T-cell (primary cell): ENCODE measurements around the gene VPS8. TPM values are rescaled to one million over a fixed set of nuclear protein-coding genes. Genes with fewer than 3 reads are reported as not detected.

Experiments used
- ATAC-seq, 4 experiments: fragments of 200-7000 bp in 3 of 4; fragments of 150-1000 bp in 1 of 4; cut with Tn5 transposase; replicated peaks in 1 of 4; 1 replicate in 3 of 4; 2 replicates in 1 of 4; pipeline ENCODE4 v1.10.0; 2021; ENCODE audit warnings: moderate library complexity in 3 of 4, mild to moderate bottlenecking in 2 of 4, moderate number of reproducible peaks in 1 of 4
- CTCF ChIA-PET, 2 donors: fragments of 300-600 bp; sonication (Branson Sonifier 250); formaldehyde crosslinking; loops; one replicate each; lab custom pipeline; 2022; ENCODE audit warnings: antibody characterized with exemption in 2 of 2; lab: Charles Lee
- POLR2A ChIA-PET, 2 donors: fragments of 300-600 bp; sonication (Branson Sonifier 250); formaldehyde crosslinking; loops; one replicate each; lab custom pipeline; 2022; ENCODE audit warnings: antibody characterized with exemption in 2 of 2; lab: Charles Lee
- DNase-seq, 35 experiments: peaks; one replicate each; pipeline versions ENCODE4 v3.0.0 to v3.0.0-alpha.2; 2013 to 2023
- H3K27ac ChIP-seq: one replicate; pipeline ENCODE4 v1.5.1; 2013; ENCODE audit warnings: low read length
- H3K27me3 ChIP-seq, 2 experiments: replicated peaks in 1 of 2; 1 replicate in 1 of 2; 2 replicates in 1 of 2; pipeline versions ENCODE4 v1.6.1 to v1.7.0; 2013; ENCODE audit warnings: low read length in 1 of 2, mixed read lengths in 1 of 2; ENCODE audit not compliant: control insufficient read depth in 2 of 2, insufficient read depth in 2 of 2; ENCODE audit errors: extremely low read depth in 1 of 2
- H3K36me3 ChIP-seq, 2 donors: 1 replicate in 1 of 2; 2 replicates in 1 of 2; pipeline versions ENCODE4 v1.6.1 to v1.7.0; 2013; ENCODE audit warnings: low read length in 1 of 2; ENCODE audit not compliant: control insufficient read depth in 2 of 2, insufficient read depth in 1 of 2; ENCODE audit errors: extremely low read depth in 1 of 2
- H3K4me1 ChIP-seq, 2 experiments: 1 replicate in 1 of 2; 2 replicates in 1 of 2; pipeline versions ENCODE4 v1.6.1 to v1.7.0; 2013; ENCODE audit warnings: low read length in 2 of 2, mixed read lengths in 1 of 2; ENCODE audit not compliant: insufficient read depth in 2 of 2, control insufficient read depth in 1 of 2; ENCODE audit errors: extremely low read depth in 1 of 2
- H3K4me3 ChIP-seq, 2 donors: 1 replicate in 1 of 2; 2 replicates in 1 of 2; pipeline versions ENCODE4 v1.5.1 to v1.7.0; 2013; ENCODE audit warnings: mild to moderate bottlenecking in 2 of 2, low read length in 1 of 2, moderate library complexity in 1 of 2; ENCODE audit not compliant: control insufficient read depth in 1 of 2; ENCODE audit errors: extremely low read depth in 1 of 2
- H3K9me3 ChIP-seq: 2 replicates; pipeline ENCODE4 v1.7.0; 2013
- H3K27ac Mint-ChIP-seq, 2 donors: one replicate each; pipeline ENCODE4 v1.8.0; 2020 to 2021; ENCODE audit warnings: mild to moderate bottlenecking in 2 of 2, mixed read lengths in 2 of 2
- H3K27me3 Mint-ChIP-seq, 2 donors: one replicate each; pipeline ENCODE4 v1.8.0; 2021 to 2022; ENCODE audit warnings: mixed read lengths in 2 of 2
- H3K36me3 Mint-ChIP-seq: one replicate; pipeline ENCODE4 v1.8.0; 2021; ENCODE audit warnings: mixed read lengths
- H3K4me1 Mint-ChIP-seq, 3 donors: one replicate each; pipeline ENCODE4 v1.8.0; 2020 to 2022; ENCODE audit warnings: mixed read lengths in 3 of 3, mild to moderate bottlenecking in 1 of 3
- H3K4me3 Mint-ChIP-seq, 3 donors: one replicate each; pipeline ENCODE4 v1.8.0; 2020 to 2022; ENCODE audit warnings: mild to moderate bottlenecking in 3 of 3, mixed read lengths in 3 of 3, moderate library complexity in 3 of 3
- H3K9me3 Mint-ChIP-seq, 3 donors: one replicate each; pipeline ENCODE4 v1.8.0; 2020 to 2022; ENCODE audit warnings: mixed read lengths in 3 of 3
- WGBS: methylation state at CpG from one replicate; pipeline ENCODE4 v1.1.5; 2013; ENCODE audit warnings: missing lambda C conversion rate; ENCODE audit not compliant: insufficient coverage; 5-methylcytosine and 5-hydroxymethylcytosine counted together
- total RNA-seq, 35 experiments: library from RNA in 6 of 35; stranded (reverse) in 6 of 35; fragments of 120-200 nt in 1 of 35; gene quantifications; one replicate each; pipeline versions ENCODE4 v1.2.1 to v1.2.4 and lab custom pipeline; 2013 to 2026

Gene VPS8
- total RNA-seq, 5 donors from 2014 or later (not counting 1 experiment from before 2014, with no cell fraction given) = 59.2 to 95.6 (median 71.0) TPM

GRCh38 chr3:184874709-184875644, 63.0 kb downstream of the VPS8 start:
- H3K4me3 ChIP-seq = no peak overlapping the region
- peaks cover 51% of the 10 kb centered on the region for H3K36me3 Mint-ChIP-seq
- DNase-seq = peak in 2 of 35 experiments; percentile 1 to 22
- no peaks in the 10 kb centered on the region for H3K27me3 Mint-ChIP-seq
- H3K27ac Mint-ChIP-seq = no peak overlapping the region
- no peaks in the 10 kb centered on the region for H3K9me3 ChIP-seq
- no peaks in the 10 kb centered on the region for H3K4me1 ChIP-seq
- peaks cover 0 to 37% of the 10 kb centered on the region in 2 donors for H3K36me3 ChIP-seq
- CTCF ChIA-PET = interaction anchor here (0.6 to 1.1 kb wide), 5 partner anchors 53 to 435 kb away, joined by 3 to 6 read pairs (median 5); no protein-coding TSS in a partner anchor
- H3K4me3 Mint-ChIP-seq = no peak overlapping the region
- H3K27me3 ChIP-seq = no peaks in the 10 kb centered on the region
- H3K4me1 Mint-ChIP-seq = peaks cover 0 to 4% (median 2%) of the 10 kb centered on the region in 3 donors
- no peak for ATAC-seq
- POLR2A ChIA-PET = no interaction called here
- no peak overlapping the region for H3K27ac ChIP-seq
- 100% methylated on average over 2 of the region's 5 CpGs for WGBS
- H3K9me3 Mint-ChIP-seq = no peaks in the 10 kb centered on the region

- H3K4me3 Mint-ChIP-seq = no peak overlapping the region
- H3K4me1 ChIP-seq = no peaks in the 10 kb centered on the region
- H3K27ac ChIP-seq = no peak overlapping the region
- H3K27me3 ChIP-seq = no peaks in the 10 kb centered on the region
- no peaks in the 10 kb centered on the region for H3K4me1 Mint-ChIP-seq
- ATAC-seq (no peak), DNase-seq (no peak)
- H3K9me3 ChIP-seq = no peaks in the 10 kb centered on the region
- peaks cover 4 to 45% of the 10 kb centered on the region in 2 donors for H3K36me3 ChIP-seq
- H3K9me3 Mint-ChIP-seq = no peaks in the 10 kb centered on the region
- no peak overlapping the region for H3K27ac Mint-ChIP-seq
- POLR2A ChIA-PET = no interaction called here
- no peak overlapping the region for H3K4me3 ChIP-seq
- no peaks in the 10 kb centered on the region for H3K27me3 Mint-ChIP-seq
- peaks cover 64% of the 10 kb centered on the region for H3K36me3 Mint-ChIP-seq
- no CpG with 5 or more reads among the region's 2 CpGs for WGBS
- CTCF ChIA-PET = no interaction called here
These were observed 68.5 kb downstream of the VPS8 start for GRCh38 chr3:184880276-184881019.

- Mint-ChIP-seq H3K4me1 (no peaks in the 10 kb centered on the region), H3K4me3 (no peak overlapping the region), H3K27ac (no peak overlapping the region), H3K9me3 (no peaks in the 10 kb centered on the region), H3K36me3 (peaks cover 58% of the 10 kb centered on the region), H3K27me3 (no peaks in the 10 kb centered on the region)
- H3K27me3 ChIP-seq = no peaks in the 10 kb centered on the region
- ChIA-PET CTCF (no interaction called here), POLR2A (no interaction called here)
- DNase-seq = no peak
- H3K27ac ChIP-seq = no peak overlapping the region
- no peak for ATAC-seq
- peaks cover 8 to 43% of the 10 kb centered on the region in 2 donors for H3K36me3 ChIP-seq
- no peak overlapping the region for H3K4me3 ChIP-seq
- WGBS = 100% methylated on average over 1 of the region's 1 CpG
- no peaks in the 10 kb centered on the region for H3K9me3 ChIP-seq
- H3K4me1 ChIP-seq = no peaks in the 10 kb centered on the region
These were observed 72.5 kb downstream of the VPS8 start for GRCh38 chr3:184884359-184885017.

- H3K4me1 ChIP-seq = no peaks in the 10 kb centered on the region
- H3K4me3 ChIP-seq = no peak overlapping the region
- ATAC-seq (no peak), DNase-seq (no peak)
- no peaks in the 10 kb centered on the region for H3K27me3 Mint-ChIP-seq
- peaks cover 56% of the 10 kb centered on the region for H3K36me3 Mint-ChIP-seq
- no peak overlapping the region for H3K27ac ChIP-seq
- no peak overlapping the region for H3K4me3 Mint-ChIP-seq
- no peaks in the 10 kb centered on the region for H3K4me1 Mint-ChIP-seq
- H3K36me3 ChIP-seq = peaks cover 8 to 41% of the 10 kb centered on the region in 2 donors
- POLR2A ChIA-PET = no interaction called here
- no peaks in the 10 kb centered on the region for H3K9me3 Mint-ChIP-seq
- CTCF ChIA-PET = no interaction called here
- WGBS = no CpG with 5 or more reads among the region's 4 CpGs
- H3K9me3 ChIP-seq = no peaks in the 10 kb centered on the region
- no peaks in the 10 kb centered on the region for H3K27me3 ChIP-seq
- H3K27ac Mint-ChIP-seq = no peak overlapping the region
These were observed 73.1 kb downstream of the VPS8 start for GRCh38 chr3:184885112-184885511.

- Histone ChIP-seq H3K27ac (no peak overlapping the region), H3K27me3 (no peaks in the 10 kb centered on the region), H3K4me1 (no peaks in the 10 kb centered on the region), H3K36me3 (peaks cover 8 to 37% of the 10 kb centered on the region in 2 donors), H3K9me3 (no peaks in the 10 kb centered on the region), H3K4me3 (no peak overlapping the region)
- H3K9me3 Mint-ChIP-seq = no peaks in the 10 kb centered on the region
- H3K4me1 Mint-ChIP-seq = no peaks in the 10 kb centered on the region
- ATAC-seq (no peak), DNase-seq (no peak)
- ChIA-PET POLR2A (interaction anchor here in 1 of 2 donors (0.6 to 0.7 kb wide), 2 partner anchors 26 to 75 kb away, joined by 4 to 9 read pairs; no protein-coding TSS in a partner anchor), CTCF (no interaction called here)
- H3K36me3 Mint-ChIP-seq = peaks cover 48% of the 10 kb centered on the region
- no peaks in the 10 kb centered on the region for H3K27me3 Mint-ChIP-seq
- H3K4me3 Mint-ChIP-seq = no peak overlapping the region
- WGBS = no CpG with 5 or more reads among the region's 2 CpGs
- no peak overlapping the region for H3K27ac Mint-ChIP-seq
These were observed 75.6 kb downstream of the VPS8 start for GRCh38 chr3:184887574-184887973.

- no peaks in the 10 kb centered on the region for H3K9me3 ChIP-seq
- no peaks in the 10 kb centered on the region for H3K27me3 ChIP-seq
- Mint-ChIP-seq H3K4me1 (no peaks in the 10 kb centered on the region), H3K27ac (no peak overlapping the region), H3K9me3 (no peaks in the 10 kb centered on the region), H3K36me3 (peaks cover 39% of the 10 kb centered on the region), H3K4me3 (no peak overlapping the region), H3K27me3 (no peaks in the 10 kb centered on the region)
- DNase-seq (no peak), ATAC-seq (no peak)
- H3K4me1 ChIP-seq = no peaks in the 10 kb centered on the region
- POLR2A ChIA-PET = no interaction called here
- WGBS = 100% methylated on average over 1 of the region's 6 CpGs
- H3K4me3 ChIP-seq = no peak overlapping the region
- no peak overlapping the region for H3K27ac ChIP-seq
- H3K36me3 ChIP-seq = peaks cover 8 to 29% of the 10 kb centered on the region in 2 donors
- CTCF ChIA-PET = no interaction called here
These were observed 77.4 kb downstream of the VPS8 start for GRCh38 chr3:184889312-184889904.
